Measurements from ENCODE around the gene TMIE.

- TF ChIP-seq POLR2A (conservative IDR thresholded peaks at IDR 0.05) (no peak), ZNF263 (CRISPR knock-in tag; IDR thresholded peaks at IDR 0.05; ENCODE audit: borderline replicate concordance) (no peak)
Measured at GRCh38 chr3:46702246-46703012, 1.2 kb downstream of the TMIE start.

Measured in K562 (cell line).